Measurements from ENCODE around the gene TRMT6. TPM values are rescaled to one million over a fixed set of nuclear protein-coding genes. Genes with fewer than 3 reads are reported as not detected.

TRMT6 gene
- total RNA-seq, 1 experiment from 2014 or later: 13.2 TPM

- RAD21 ChIA-PET (ENCODE audit: low non-redundant PET in 1 of 2, low total read pairs in 2 of 2, uncharacterized antibody in 2 of 2, unreplicated experiment in 2 of 2): no interaction called here
- POLR2A ChIA-PET: no interaction called here
Observed at GRCh38 chr20:5914859-5915258, 35.5 kb downstream of the TRMT6 start.

More at GRCh38 chr20:5914859-5915258, 35.5 kb downstream of the TRMT6 start:
- Histone ChIP-seq H3K79me2 (ENCODE audit: insufficient read depth, low read length) (no peaks in the 10 kb centered on the region), H3K9ac (ENCODE audit: low read length) (no peak overlapping the region), H4K20me1 (ENCODE audit: insufficient read depth) (no peaks in the 10 kb centered on the region; the same call in 1 of the 2 replicates), H3K27me3 (ENCODE audit: insufficient read depth, low read length) (peaks cover 43% of the 10 kb centered on the region), H3K4me3 (replicated peaks in 1 of 2; ENCODE audit: low read depth in 1 of 2, low read length in 2 of 2) (no peak overlapping the region), H3K9me3 (ENCODE audit: control insufficient read depth in 1 of 2, insufficient read depth in 1 of 2, low read depth in 1 of 2, low read length in 2 of 2) (no peaks in the 10 kb centered on the region), H3K9me2 (ENCODE audit: insufficient read depth) (no peaks in the 10 kb centered on the region), H2AFZ (ENCODE audit: low read depth, low read length, poor library complexity, severe bottlenecking) (no peak overlapping the region), H3K36me3 (ENCODE audit: control insufficient read depth in 1 of 2, insufficient read depth in 2 of 2, low read length in 2 of 2) (no peaks in the 10 kb centered on the region), H3K4me2 (ENCODE audit: low read length) (no peak overlapping the region), H3K27ac (ENCODE audit: low read depth, low read length) (no peak overlapping the region), H3K4me1 (ENCODE audit: control insufficient read depth in 1 of 2, insufficient read depth in 2 of 2, low read length in 2 of 2) (peaks cover 11 to 26% of the 10 kb centered on the region in 2 experiments)
- DNase-seq (ENCODE audit: low read depth, low spot score): no peak
- CTCF ChIA-PET: no interaction called here
- TF ChIP-seq CTCF (IDR thresholded peaks at IDR 0.05 in 2 of 3, conservative IDR thresholded peaks at IDR 0.05 in 1 of 3; ENCODE audit: borderline replicate concordance in 1 of 3, insufficient read depth in 1 of 3, low read depth in 2 of 3, low read length in 2 of 3): no peak
- TF ChIP-seq POLR2A (IDR thresholded peaks at IDR 0.05; ENCODE audit: borderline replicate concordance, extremely low read depth, insufficient read depth, insufficient read length): no peak
- TF ChIP-seq JUND (IDR thresholded peaks at IDR 0.05): no peak
- TF ChIP-seq SP1 (IDR thresholded peaks at IDR 0.05; ENCODE audit: low read depth): no peak
- TF ChIP-seq EZH2phosphoT487 (IDR thresholded peaks at IDR 0.05; ENCODE audit: borderline replicate concordance): no peak
- TF ChIP-seq YY1 (IDR thresholded peaks at IDR 0.05; ENCODE audit: extremely low read depth, insufficient replicate concordance, low read depth, low read length): no peak
- no peak for TF ChIP-seq FOSL1 (IDR thresholded peaks at IDR 0.05; ENCODE audit: low read depth)
- TF ChIP-seq, protein P1, sequence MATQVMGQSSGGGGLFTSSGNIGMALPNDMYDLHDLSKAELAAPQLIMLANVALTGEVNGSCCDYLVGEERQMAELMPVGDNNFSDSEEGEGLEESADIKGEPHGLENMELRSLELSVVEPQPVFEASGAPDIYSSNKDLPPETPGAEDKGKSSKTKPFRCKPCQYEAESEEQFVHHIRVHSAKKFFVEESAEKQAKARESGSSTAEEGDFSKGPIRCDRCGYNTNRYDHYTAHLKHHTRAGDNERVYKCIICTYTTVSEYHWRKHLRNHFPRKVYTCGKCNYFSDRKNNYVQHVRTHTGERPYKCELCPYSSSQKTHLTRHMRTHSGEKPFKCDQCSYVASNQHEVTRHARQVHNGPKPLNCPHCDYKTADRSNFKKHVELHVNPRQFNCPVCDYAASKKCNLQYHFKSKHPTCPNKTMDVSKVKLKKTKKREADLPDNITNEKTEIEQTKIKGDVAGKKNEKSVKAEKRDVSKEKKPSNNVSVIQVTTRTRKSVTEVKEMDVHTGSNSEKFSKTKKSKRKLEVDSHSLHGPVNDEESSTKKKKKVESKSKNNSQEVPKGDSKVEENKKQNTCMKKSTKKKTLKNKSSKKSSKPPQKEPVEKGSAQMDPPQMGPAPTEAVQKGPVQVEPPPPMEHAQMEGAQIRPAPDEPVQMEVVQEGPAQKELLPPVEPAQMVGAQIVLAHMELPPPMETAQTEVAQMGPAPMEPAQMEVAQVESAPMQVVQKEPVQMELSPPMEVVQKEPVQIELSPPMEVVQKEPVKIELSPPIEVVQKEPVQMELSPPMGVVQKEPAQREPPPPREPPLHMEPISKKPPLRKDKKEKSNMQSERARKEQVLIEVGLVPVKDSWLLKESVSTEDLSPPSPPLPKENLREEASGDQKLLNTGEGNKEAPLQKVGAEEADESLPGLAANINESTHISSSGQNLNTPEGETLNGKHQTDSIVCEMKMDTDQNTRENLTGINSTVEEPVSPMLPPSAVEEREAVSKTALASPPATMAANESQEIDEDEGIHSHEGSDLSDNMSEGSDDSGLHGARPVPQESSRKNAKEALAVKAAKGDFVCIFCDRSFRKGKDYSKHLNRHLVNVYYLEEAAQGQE (IDR thresholded peaks at IDR 0.05; ENCODE audit: low read depth): no peak
- no peak for TF ChIP-seq POLR2AphosphoS5 (IDR thresholded peaks at IDR 0.05; ENCODE audit: low read depth, low read length)
- TF ChIP-seq SIN3A (IDR thresholded peaks at IDR 0.05; ENCODE audit: low read depth): no peak
- no peak for TF ChIP-seq RAD21 (IDR thresholded peaks at IDR 0.05; ENCODE audit: low read depth)
- intact Hi-C loops (cut with micrococcal nuclease): no loop called here
- ATAC-seq: no peak
- no TSS peak for BruUV-seq (replicated peaks)

Measured in HCT116 (cell line).